Measurements from ENCODE around the gene CLEC16A.

DNA sequence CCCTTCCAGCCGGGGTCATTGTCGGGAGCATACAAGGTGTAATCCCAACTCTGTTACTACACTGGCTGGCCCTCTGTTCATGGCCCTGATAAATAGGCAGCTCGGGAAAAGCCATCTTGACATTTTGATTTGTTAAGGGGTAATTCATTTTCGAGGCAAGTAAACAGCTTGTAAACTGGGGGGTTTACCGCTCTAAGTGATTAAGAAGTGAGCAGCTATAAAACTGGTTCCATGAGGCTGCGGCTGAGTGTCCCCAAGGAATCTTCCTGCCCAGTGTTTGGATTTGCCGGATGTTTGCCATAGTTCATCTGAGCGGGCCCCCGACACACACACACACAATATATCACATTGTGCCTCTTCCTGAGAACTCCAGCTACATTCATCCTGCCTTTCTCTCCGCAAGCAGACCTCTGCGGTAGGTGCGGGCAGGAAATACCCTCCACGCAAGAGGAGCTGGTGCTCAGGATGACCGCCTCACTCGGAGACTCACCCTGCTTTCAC, 219.4 kb downstream of the CLEC16A start:
- TF ChIP-seq ZNF436 (CRISPR knock-in tag; IDR thresholded peaks at IDR 0.05), result no peak
- TF ChIP-seq, protein P1, sequence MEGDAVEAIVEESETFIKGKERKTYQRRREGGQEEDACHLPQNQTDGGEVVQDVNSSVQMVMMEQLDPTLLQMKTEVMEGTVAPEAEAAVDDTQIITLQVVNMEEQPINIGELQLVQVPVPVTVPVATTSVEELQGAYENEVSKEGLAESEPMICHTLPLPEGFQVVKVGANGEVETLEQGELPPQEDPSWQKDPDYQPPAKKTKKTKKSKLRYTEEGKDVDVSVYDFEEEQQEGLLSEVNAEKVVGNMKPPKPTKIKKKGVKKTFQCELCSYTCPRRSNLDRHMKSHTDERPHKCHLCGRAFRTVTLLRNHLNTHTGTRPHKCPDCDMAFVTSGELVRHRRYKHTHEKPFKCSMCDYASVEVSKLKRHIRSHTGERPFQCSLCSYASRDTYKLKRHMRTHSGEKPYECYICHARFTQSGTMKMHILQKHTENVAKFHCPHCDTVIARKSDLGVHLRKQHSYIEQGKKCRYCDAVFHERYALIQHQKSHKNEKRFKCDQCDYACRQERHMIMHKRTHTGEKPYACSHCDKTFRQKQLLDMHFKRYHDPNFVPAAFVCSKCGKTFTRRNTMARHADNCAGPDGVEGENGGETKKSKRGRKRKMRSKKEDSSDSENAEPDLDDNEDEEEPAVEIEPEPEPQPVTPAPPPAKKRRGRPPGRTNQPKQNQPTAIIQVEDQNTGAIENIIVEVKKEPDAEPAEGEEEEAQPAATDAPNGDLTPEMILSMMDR (IDR thresholded peaks at IDR 0.05 in 2 of 3, conservative IDR thresholded peaks at IDR 0.05 in 1 of 3; ENCODE audit: insufficient read depth in 2 of 3, low read depth in 1 of 3, low read length in 3 of 3), result no peak
- no peak for TF ChIP-seq SREBF2 (CRISPR knock-in tag; IDR thresholded peaks at IDR 0.05)
- no peak for TF ChIP-seq BACH1 (tag; IDR thresholded peaks at IDR 0.05)
- TF ChIP-seq NELFE (IDR thresholded peaks at IDR 0.05; ENCODE audit: insufficient read depth, insufficient read length), result no peak
- TF ChIP-seq POLR2A (conservative IDR thresholded peaks at IDR 0.05), result no peak
- no peak for TF ChIP-seq NR2C2 (CRISPR knock-in tag; IDR thresholded peaks at IDR 0.05)
- no peak for TF ChIP-seq NR2C2 (tag; IDR thresholded peaks at IDR 0.05)
- TF ChIP-seq HDAC3 (IDR thresholded peaks at IDR 0.05; ENCODE audit: borderline replicate concordance, partially characterized antibody), result no peak
- no peak for TF ChIP-seq ZNF121 (CRISPR knock-in tag; conservative IDR thresholded peaks at IDR 0.05)
- no peak for TF ChIP-seq FOXJ2 (tag; IDR thresholded peaks at IDR 0.05)
- no peak for TF ChIP-seq ZNF124 (CRISPR knock-in tag; IDR thresholded peaks at IDR 0.05)
- TF ChIP-seq CBX1 (IDR thresholded peaks at IDR 0.05; ENCODE audit: low read depth), result no peak

All from K562 (cell line).